ENCODE measurements around the gene ANXA1.
A peak's percentile ranks its signal among the peaks of the same experiment; 100 is the strongest.

Gene ANXA1

GRCh38 chr9:73153793-73154227, 2.1 kb downstream of the ANXA1 start:
- Mint-ChIP-seq H3K4me1 (ENCODE audit: low read depth) (peaks cover 99% of the 10 kb centered on the region), H3K27ac (peak overlapping the region; percentile 92), H3K27me3 (no peaks in the 10 kb centered on the region), H3K9me3 (no peaks in the 10 kb centered on the region), H3K36me3 (ENCODE audit: low read depth) (peaks cover 12% of the 10 kb centered on the region), H3K4me3 (peak overlapping the region; percentile 77)

- H3K27ac Mint-ChIP-seq, result peak overlapping the region; percentile 92
- no peaks in the 10 kb centered on the region for H3K27me3 Mint-ChIP-seq
- H3K36me3 Mint-ChIP-seq (ENCODE audit: low read depth), result peaks cover 15% of the 10 kb centered on the region
- H3K9me3 Mint-ChIP-seq, result no peaks in the 10 kb centered on the region
- peak overlapping the region; percentile 77 for H3K4me3 Mint-ChIP-seq
- H3K4me1 Mint-ChIP-seq (ENCODE audit: low read depth), result peaks cover 99% of the 10 kb centered on the region
Observed at GRCh38 chr9:73154271-73154670, 2.6 kb downstream of the ANXA1 start.

GRCh38 chr9:73154722-73155121, 3.1 kb downstream of the ANXA1 start:
- Mint-ChIP-seq H3K4me1 (ENCODE audit: low read depth) (peaks cover 96% of the 10 kb centered on the region), H3K36me3 (ENCODE audit: low read depth) (peaks cover 20% of the 10 kb centered on the region), H3K27me3 (no peaks in the 10 kb centered on the region), H3K27ac (peak overlapping the region; percentile 92), H3K4me3 (peak overlapping the region; percentile 77), H3K9me3 (no peaks in the 10 kb centered on the region)

GRCh38 chr9:73155377-73155776, 3.7 kb downstream of the ANXA1 start:
- H3K36me3 Mint-ChIP-seq (ENCODE audit: low read depth), result peaks cover 26% of the 10 kb centered on the region
- H3K4me1 Mint-ChIP-seq (ENCODE audit: low read depth), result peaks cover 95% of the 10 kb centered on the region
- H3K4me3 Mint-ChIP-seq, result peak overlapping the region; percentile 77
- peak overlapping the region; percentile 92 for H3K27ac Mint-ChIP-seq
- no peaks in the 10 kb centered on the region for H3K27me3 Mint-ChIP-seq
- H3K9me3 Mint-ChIP-seq, result no peaks in the 10 kb centered on the region

- H3K36me3 Mint-ChIP-seq (ENCODE audit: low read depth), result peaks cover 33% of the 10 kb centered on the region
- no peaks in the 10 kb centered on the region for H3K9me3 Mint-ChIP-seq
- H3K27me3 Mint-ChIP-seq, result no peaks in the 10 kb centered on the region
- H3K4me3 Mint-ChIP-seq, result peak overlapping the region; percentile 67
- H3K4me1 Mint-ChIP-seq (ENCODE audit: low read depth), result peaks cover 87% of the 10 kb centered on the region
- H3K27ac Mint-ChIP-seq, result peak overlapping the region; percentile 63
Observed at GRCh38 chr9:73155968-73156864, 4.6 kb downstream of the ANXA1 start.

- H3K4me3 Mint-ChIP-seq, result peak overlapping the region; percentile 67
- H3K9me3 Mint-ChIP-seq, result no peaks in the 10 kb centered on the region
- peak overlapping the region; percentile 33 for H3K27ac Mint-ChIP-seq
- peaks cover 81% of the 10 kb centered on the region for H3K4me1 Mint-ChIP-seq (ENCODE audit: low read depth)
- H3K36me3 Mint-ChIP-seq (ENCODE audit: low read depth), result peaks cover 35% of the 10 kb centered on the region
- no peaks in the 10 kb centered on the region for H3K27me3 Mint-ChIP-seq
Observed at GRCh38 chr9:73156865-73157187, 5.2 kb downstream of the ANXA1 start.

- peak overlapping the region; percentile 53 for H3K4me3 Mint-ChIP-seq
- H3K27me3 Mint-ChIP-seq, result no peaks in the 10 kb centered on the region
Observed at GRCh38 chr9:73157811-73158210, 6.1 kb downstream of the ANXA1 start.

GRCh38 chr9:73158723-73159122, 7.1 kb downstream of the ANXA1 start:
- Mint-ChIP-seq H3K27me3 (no peaks in the 10 kb centered on the region), H3K4me3 (peak overlapping the region; percentile 17), H3K4me1 (ENCODE audit: low read depth) (peaks cover 75% of the 10 kb centered on the region), H3K36me3 (ENCODE audit: low read depth) (peaks cover 42% of the 10 kb centered on the region), H3K27ac (peak overlapping the region; percentile 51), H3K9me3 (no peaks in the 10 kb centered on the region)

More at GRCh38 chr9:73157811-73158210, 6.1 kb downstream of the ANXA1 start:
- H3K27ac Mint-ChIP-seq, result peak overlapping the region; percentile 74
- H3K4me1 Mint-ChIP-seq (ENCODE audit: low read depth), result peaks cover 75% of the 10 kb centered on the region
- no peaks in the 10 kb centered on the region for H3K9me3 Mint-ChIP-seq
- H3K36me3 Mint-ChIP-seq (ENCODE audit: low read depth), result peaks cover 38% of the 10 kb centered on the region

GRCh38 chr9:73160868-73161267, 9.2 kb downstream of the ANXA1 start:
- H3K4me3 Mint-ChIP-seq, result no peak overlapping the region
- peaks cover 55% of the 10 kb centered on the region for H3K36me3 Mint-ChIP-seq (ENCODE audit: low read depth)
- H3K27me3 Mint-ChIP-seq, result no peaks in the 10 kb centered on the region
- H3K27ac Mint-ChIP-seq, result no peak overlapping the region
- H3K4me1 Mint-ChIP-seq (ENCODE audit: low read depth), result peaks cover 54% of the 10 kb centered on the region
- no peaks in the 10 kb centered on the region for H3K9me3 Mint-ChIP-seq

GRCh38 chr9:73162987-73163768, 11.5 kb downstream of the ANXA1 start:
- H3K27ac Mint-ChIP-seq, result peak overlapping the region; percentile 32
- no peaks in the 10 kb centered on the region for H3K27me3 Mint-ChIP-seq
- peaks cover 49% of the 10 kb centered on the region for H3K4me1 Mint-ChIP-seq (ENCODE audit: low read depth)
- peaks cover 60% of the 10 kb centered on the region for H3K36me3 Mint-ChIP-seq (ENCODE audit: low read depth)
- H3K9me3 Mint-ChIP-seq, result no peaks in the 10 kb centered on the region
- no peak overlapping the region for H3K4me3 Mint-ChIP-seq

- Mint-ChIP-seq H3K9me3 (no peaks in the 10 kb centered on the region), H3K4me3 (no peak overlapping the region), H3K4me1 (ENCODE audit: low read depth) (peaks cover 39% of the 10 kb centered on the region), H3K27ac (no peak overlapping the region), H3K36me3 (ENCODE audit: low read depth) (peaks cover 44% of the 10 kb centered on the region), H3K27me3 (no peaks in the 10 kb centered on the region)
Observed at GRCh38 chr9:73165911-73166310, 14.2 kb downstream of the ANXA1 start.

GRCh38 chr9:73166468-73166867, 14.8 kb downstream of the ANXA1 start:
- no peak overlapping the region for H3K4me3 Mint-ChIP-seq
- no peaks in the 10 kb centered on the region for H3K27me3 Mint-ChIP-seq
- H3K27ac Mint-ChIP-seq, result no peak overlapping the region
- peaks cover 46% of the 10 kb centered on the region for H3K36me3 Mint-ChIP-seq (ENCODE audit: low read depth)
- H3K4me1 Mint-ChIP-seq (ENCODE audit: low read depth), result peaks cover 39% of the 10 kb centered on the region
- no peaks in the 10 kb centered on the region for H3K9me3 Mint-ChIP-seq

GRCh38 chr9:73167614-73168013, 15.9 kb downstream of the ANXA1 start:
- no peaks in the 10 kb centered on the region for H3K27me3 Mint-ChIP-seq
- no peaks in the 10 kb centered on the region for H3K9me3 Mint-ChIP-seq
- H3K36me3 Mint-ChIP-seq (ENCODE audit: low read depth), result peaks cover 41% of the 10 kb centered on the region
- H3K27ac Mint-ChIP-seq, result peak overlapping the region; percentile 36
- H3K4me1 Mint-ChIP-seq (ENCODE audit: low read depth), result peaks cover 37% of the 10 kb centered on the region
- H3K4me3 Mint-ChIP-seq, result no peak overlapping the region

GRCh38 chr9:73168298-73168934, 16.8 kb downstream of the ANXA1 start:
- H3K36me3 Mint-ChIP-seq (ENCODE audit: low read depth), result peaks cover 40% of the 10 kb centered on the region

More at GRCh38 chr9:73168298-73168934, 16.8 kb downstream of the ANXA1 start:
- H3K9me3 Mint-ChIP-seq, result no peaks in the 10 kb centered on the region
- H3K4me3 Mint-ChIP-seq, result no peak overlapping the region
- H3K4me1 Mint-ChIP-seq (ENCODE audit: low read depth), result peaks cover 29% of the 10 kb centered on the region
- no peaks in the 10 kb centered on the region for H3K27me3 Mint-ChIP-seq
- H3K27ac Mint-ChIP-seq, result peak overlapping the region; percentile 7
